ENCODE results near the gene OR1A1. TPM values are rescaled to one million over a fixed set of nuclear protein-coding genes. Genes with fewer than 3 reads are reported as not detected.
A peak's percentile ranks its signal among the peaks of the same experiment; 100 is the strongest.

OR1A1 gene, protein sequence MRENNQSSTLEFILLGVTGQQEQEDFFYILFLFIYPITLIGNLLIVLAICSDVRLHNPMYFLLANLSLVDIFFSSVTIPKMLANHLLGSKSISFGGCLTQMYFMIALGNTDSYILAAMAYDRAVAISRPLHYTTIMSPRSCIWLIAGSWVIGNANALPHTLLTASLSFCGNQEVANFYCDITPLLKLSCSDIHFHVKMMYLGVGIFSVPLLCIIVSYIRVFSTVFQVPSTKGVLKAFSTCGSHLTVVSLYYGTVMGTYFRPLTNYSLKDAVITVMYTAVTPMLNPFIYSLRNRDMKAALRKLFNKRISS
- total RNA-seq: not detected in 2 replicates

DNA sequence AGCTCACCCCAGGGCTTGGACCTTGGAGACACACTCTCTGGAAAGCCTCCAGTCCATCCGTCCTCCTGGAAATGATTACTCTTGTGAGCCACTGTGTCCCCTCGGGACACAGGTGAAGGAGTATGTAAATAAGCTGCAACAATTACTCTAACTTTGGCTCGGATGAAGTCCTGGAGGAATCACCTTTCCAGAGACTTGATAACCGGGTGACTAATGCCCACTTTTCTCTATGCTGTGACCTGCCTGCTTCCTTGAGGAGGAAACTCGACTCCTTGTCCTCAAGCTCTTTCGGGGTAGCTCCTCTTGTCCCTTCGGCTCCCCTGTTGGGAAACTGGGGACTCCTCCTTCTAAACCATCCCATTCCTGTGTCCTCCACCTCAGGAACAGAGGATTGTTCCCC, at the start of gene OR1A1:
Gene OR1A1, plus strand, starts transcription at position 301 of the 400 bp plus-strand sequence. CDS start 7,954 bp downstream, outside the sequence.
- H3K27me3 ChIP-seq (ENCODE audit: control insufficient read depth, insufficient read depth, low read length): no peaks in the 10 kb centered on the region
- no peak within 1 kb of the TSS for H3K4me3 ChIP-seq (ENCODE audit: low read depth, low read length)
- H3K36me3 ChIP-seq (ENCODE audit: control insufficient read depth, insufficient read depth, low read length): no peaks in the 10 kb centered on the region
- TF ChIP-seq, protein P1, sequence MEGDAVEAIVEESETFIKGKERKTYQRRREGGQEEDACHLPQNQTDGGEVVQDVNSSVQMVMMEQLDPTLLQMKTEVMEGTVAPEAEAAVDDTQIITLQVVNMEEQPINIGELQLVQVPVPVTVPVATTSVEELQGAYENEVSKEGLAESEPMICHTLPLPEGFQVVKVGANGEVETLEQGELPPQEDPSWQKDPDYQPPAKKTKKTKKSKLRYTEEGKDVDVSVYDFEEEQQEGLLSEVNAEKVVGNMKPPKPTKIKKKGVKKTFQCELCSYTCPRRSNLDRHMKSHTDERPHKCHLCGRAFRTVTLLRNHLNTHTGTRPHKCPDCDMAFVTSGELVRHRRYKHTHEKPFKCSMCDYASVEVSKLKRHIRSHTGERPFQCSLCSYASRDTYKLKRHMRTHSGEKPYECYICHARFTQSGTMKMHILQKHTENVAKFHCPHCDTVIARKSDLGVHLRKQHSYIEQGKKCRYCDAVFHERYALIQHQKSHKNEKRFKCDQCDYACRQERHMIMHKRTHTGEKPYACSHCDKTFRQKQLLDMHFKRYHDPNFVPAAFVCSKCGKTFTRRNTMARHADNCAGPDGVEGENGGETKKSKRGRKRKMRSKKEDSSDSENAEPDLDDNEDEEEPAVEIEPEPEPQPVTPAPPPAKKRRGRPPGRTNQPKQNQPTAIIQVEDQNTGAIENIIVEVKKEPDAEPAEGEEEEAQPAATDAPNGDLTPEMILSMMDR (IDR thresholded peaks at IDR 0.05; ENCODE audit: insufficient read depth, low read length, severe bottlenecking): no peak
- FAIRE-seq (no peak), DNase-seq (ENCODE audit: low read depth) (peak; percentile 9)

DNA sequence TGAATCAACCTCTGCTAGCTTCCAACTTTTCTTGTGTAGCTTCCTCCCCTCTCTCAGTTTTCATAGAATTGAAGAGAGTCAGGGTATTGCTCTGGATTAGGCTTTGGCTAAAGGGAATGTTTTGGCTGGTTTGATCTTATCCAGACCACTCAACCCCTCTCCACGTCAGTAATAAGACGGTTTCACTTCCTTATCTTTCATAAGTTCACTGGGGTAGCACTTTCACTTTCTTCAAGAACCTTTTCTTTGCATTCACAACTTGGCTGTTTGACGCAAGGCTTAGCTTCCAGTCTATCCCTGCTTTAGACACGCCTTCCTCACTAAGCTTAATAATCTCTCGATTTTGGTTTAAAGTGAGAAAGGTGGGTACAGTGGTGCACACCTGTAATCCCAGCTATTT, 39.9 kb upstream of the OR1A1 start:
- no peaks in the 10 kb centered on the region for H3K27me3 ChIP-seq (ENCODE audit: control insufficient read depth, insufficient read depth, low read length)
- FAIRE-seq (no peak), DNase-seq (ENCODE audit: low read depth) (no peak)
- H3K4me3 ChIP-seq (ENCODE audit: low read depth, low read length): no peak overlapping the region
- TF ChIP-seq, protein P1 (IDR thresholded peaks at IDR 0.05; ENCODE audit: insufficient read depth, low read length, severe bottlenecking): no peak
- no peaks in the 10 kb centered on the region for H3K36me3 ChIP-seq (ENCODE audit: control insufficient read depth, insufficient read depth, low read length)

DNA sequence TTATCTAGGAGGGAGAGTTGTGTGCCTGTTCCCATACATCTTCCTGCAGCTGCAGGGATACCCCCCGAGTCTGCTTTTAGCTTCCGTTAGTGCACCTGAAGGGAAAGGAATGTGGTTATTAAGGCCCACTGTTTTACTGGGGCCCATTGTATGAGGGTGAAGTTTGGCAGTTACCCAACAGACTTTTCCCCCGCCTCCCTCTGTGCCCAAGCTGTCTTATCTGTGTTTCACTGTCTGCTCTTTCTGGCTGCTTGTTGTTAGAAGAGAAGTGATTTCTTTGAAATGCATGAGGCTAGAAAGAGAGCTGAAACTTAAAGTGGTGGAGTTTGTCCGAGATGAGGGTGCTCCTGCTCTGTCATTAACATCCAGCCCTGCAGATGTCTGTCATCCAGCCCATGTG, 17.5 kb upstream of the OR1A1 start:
- no peaks in the 10 kb centered on the region for H3K27me3 ChIP-seq (ENCODE audit: control insufficient read depth, insufficient read depth, low read length)
- no peaks in the 10 kb centered on the region for H3K36me3 ChIP-seq (ENCODE audit: control insufficient read depth, insufficient read depth, low read length)
- no peak overlapping the region for H3K4me3 ChIP-seq (ENCODE audit: low read depth, low read length)
- no peak for DNase-seq (ENCODE audit: low read depth)
- TF ChIP-seq, protein P1 (IDR thresholded peaks at IDR 0.05; ENCODE audit: insufficient read depth, low read length, severe bottlenecking): no peak
- FAIRE-seq: no peak

DNA sequence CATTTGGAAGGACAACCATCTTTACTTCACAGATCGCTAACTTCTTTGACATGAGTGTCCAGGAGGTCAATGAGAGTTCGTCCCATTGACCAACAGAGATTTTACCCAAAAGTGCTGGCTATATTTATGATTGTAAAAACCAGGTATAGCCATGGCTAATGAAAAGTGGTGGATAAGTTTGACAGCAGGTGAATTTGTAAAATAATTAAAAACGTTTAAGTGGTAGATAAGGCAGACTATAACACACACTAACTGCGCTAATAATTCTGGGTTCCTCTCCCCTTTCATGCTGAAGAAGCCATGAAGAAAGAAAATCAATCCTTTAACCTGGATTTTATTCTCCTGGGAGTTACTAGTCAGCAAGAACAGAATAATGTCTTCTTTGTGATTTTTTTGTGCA, 10.2 kb upstream of the OR1A1 start, which contains the start of gene OR1A2:
Gene OR1A2, plus strand, starts transcription at position 301 of the 400 bp plus-strand sequence. Its CDS starts 0 bp downstream, at position 301.
- no peak for DNase-seq (ENCODE audit: low read depth)
- no peaks in the 10 kb centered on the region for H3K27me3 ChIP-seq (ENCODE audit: control insufficient read depth, insufficient read depth, low read length)
- no peak within 1 kb of the TSS for H3K4me3 ChIP-seq (ENCODE audit: low read depth, low read length)
- FAIRE-seq: no peak
- TF ChIP-seq, protein P1 (IDR thresholded peaks at IDR 0.05; ENCODE audit: insufficient read depth, low read length, severe bottlenecking): no peak
- no peaks in the 10 kb centered on the region for H3K36me3 ChIP-seq (ENCODE audit: control insufficient read depth, insufficient read depth, low read length)

DNA sequence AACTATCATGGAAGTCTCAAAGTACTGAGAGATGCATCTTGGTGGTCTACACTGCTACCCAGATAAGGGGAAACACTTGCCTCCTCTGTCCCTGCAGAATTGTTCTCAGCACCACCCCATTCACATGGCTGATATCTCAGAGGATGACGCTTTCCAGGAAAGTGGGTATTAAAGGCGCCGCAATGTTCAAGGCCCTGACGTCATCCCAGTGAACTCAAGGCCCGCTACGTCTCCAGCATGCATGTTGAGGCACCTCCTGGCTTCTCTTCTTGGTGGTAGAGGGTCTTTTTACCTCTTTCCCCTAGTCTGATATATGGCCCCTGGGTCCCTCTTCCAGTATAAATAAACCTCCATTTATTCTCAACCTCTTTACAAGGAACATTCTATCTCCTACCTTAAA, 1.0 kb downstream of the OR1A1 start:
- DNase-seq (ENCODE audit: low read depth): no peak
- H3K36me3 ChIP-seq (ENCODE audit: control insufficient read depth, insufficient read depth, low read length): no peaks in the 10 kb centered on the region
- no peaks in the 10 kb centered on the region for H3K27me3 ChIP-seq (ENCODE audit: control insufficient read depth, insufficient read depth, low read length)
- no peak overlapping the region for H3K4me3 ChIP-seq (ENCODE audit: low read depth, low read length)
- no peak for FAIRE-seq
- TF ChIP-seq, protein P1 (IDR thresholded peaks at IDR 0.05; ENCODE audit: insufficient read depth, low read length, severe bottlenecking): no peak

DNA sequence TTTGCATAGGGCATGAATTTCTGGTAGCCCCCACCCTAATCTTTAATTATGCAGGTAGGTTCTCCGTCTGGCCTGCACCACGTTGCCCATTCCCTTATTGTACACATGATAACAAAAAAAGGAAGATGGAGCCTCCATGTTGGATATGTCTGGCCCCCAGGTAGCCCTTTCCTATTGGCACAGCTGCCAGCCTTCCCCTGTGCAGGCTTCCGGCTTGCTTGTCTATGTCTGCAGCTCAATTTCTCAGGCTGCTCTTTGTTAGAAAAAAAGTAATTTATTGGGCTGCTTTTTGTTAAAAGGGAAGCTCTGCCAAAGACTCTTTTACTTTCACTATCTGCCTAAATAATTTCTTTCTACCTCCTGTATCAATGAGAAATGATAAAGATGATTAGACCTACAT, 5.5 kb downstream of the OR1A1 start:
- TF ChIP-seq, protein P1 (IDR thresholded peaks at IDR 0.05; ENCODE audit: insufficient read depth, low read length, severe bottlenecking): no peak
- no peaks in the 10 kb centered on the region for H3K27me3 ChIP-seq (ENCODE audit: control insufficient read depth, insufficient read depth, low read length)
- H3K4me3 ChIP-seq (ENCODE audit: low read depth, low read length): no peak overlapping the region
- FAIRE-seq: no peak
- DNase-seq (ENCODE audit: low read depth): no peak
- H3K36me3 ChIP-seq (ENCODE audit: control insufficient read depth, insufficient read depth, low read length): no peaks in the 10 kb centered on the region

All from bronchial epithelial cell (primary cell).